ENCODE data around the gene PRRT4.

The PRRT4 gene

GRCh38 chr7:128384726-128385125 lies 23.2 kb upstream of the PRRT4 start:
- TF ChIP-seq ZBTB44 (tag by site-specific recombination; IDR thresholded peaks at IDR 0.05) = no peak
- TF ChIP-seq ZNF747 (tag by site-specific recombination; IDR thresholded peaks at IDR 0.05) = no peak
- TF ChIP-seq ZNF223 (tag by site-specific recombination; IDR thresholded peaks at IDR 0.05) = no peak
- no peak for TF ChIP-seq ZNF133 (tag by site-specific recombination; IDR thresholded peaks at IDR 0.05)
- TF ChIP-seq RBAK (tag by site-specific recombination; IDR thresholded peaks at IDR 0.05) = no peak
- no peak for TF ChIP-seq ZFP37 (tag by site-specific recombination; IDR thresholded peaks at IDR 0.05)
- TF ChIP-seq ZFP69B (tag by site-specific recombination; IDR thresholded peaks at IDR 0.05) = no peak
- no peak for TF ChIP-seq ZNF518A (tag by site-specific recombination; conservative IDR thresholded peaks at IDR 0.05; ENCODE audit: low read depth)
- no peak for TF ChIP-seq TCF7L2 (IDR thresholded peaks at IDR 0.05; ENCODE audit: borderline replicate concordance, low read depth, low read length)
- no peak for TF ChIP-seq ZSCAN30 (tag by site-specific recombination; IDR thresholded peaks at IDR 0.05)
- TF ChIP-seq REPIN1 (tag by site-specific recombination; IDR thresholded peaks at IDR 0.05; ENCODE audit: low read depth) = no peak
- no peak for TF ChIP-seq KLF10 (tag by site-specific recombination; IDR thresholded peaks at IDR 0.05)
- no peak for TF ChIP-seq ZNF239 (tag by site-specific recombination; IDR thresholded peaks at IDR 0.05)
- TF ChIP-seq ZNF350 (tag by site-specific recombination; IDR thresholded peaks at IDR 0.05) = no peak
- no peak for TF ChIP-seq ZNF555 (tag by site-specific recombination; conservative IDR thresholded peaks at IDR 0.05)
- TF ChIP-seq ZNF623 (tag by site-specific recombination; IDR thresholded peaks at IDR 0.05) = no peak
- no peak overlapping the region for H3K27ac ChIP-seq (ENCODE audit: extremely low read depth, low read depth, low read length)
- H3K4me3 ChIP-seq (ENCODE audit: low read depth, low read length) = no peak overlapping the region
- H3K4me1 ChIP-seq (ENCODE audit: control insufficient read depth, insufficient read depth, low read length) = no peaks in the 10 kb centered on the region
- CTCF ChIA-PET = interaction anchor here (0.7 to 18.1 kb wide), 2 partner anchors 37 to 41 kb away, joined by 5 to 378 read pairs; partner anchors contain the start of gene RBM28
- H3K36me3 ChIP-seq (ENCODE audit: control insufficient read depth in 2 of 2, insufficient read depth in 1 of 2, low read length in 2 of 2) = no peaks in the 10 kb centered on the region
- H3K9me3 ChIP-seq (ENCODE audit: control insufficient read depth, insufficient read depth, low read depth, low read length) = no peaks in the 10 kb centered on the region
- POLR2A ChIA-PET = no interaction called here

- H3K27ac ChIP-seq (ENCODE audit: extremely low read depth, low read depth, low read length) = no peak overlapping the region
- H3K4me1 ChIP-seq (ENCODE audit: control insufficient read depth, insufficient read depth, low read length) = no peaks in the 10 kb centered on the region
- no peaks in the 10 kb centered on the region for H3K36me3 ChIP-seq (ENCODE audit: control insufficient read depth in 2 of 2, insufficient read depth in 1 of 2, low read length in 2 of 2)
- no peak overlapping the region for H3K4me3 ChIP-seq (ENCODE audit: low read depth, low read length)
- no peaks in the 10 kb centered on the region for H3K9me3 ChIP-seq (ENCODE audit: control insufficient read depth, insufficient read depth, low read depth, low read length)
- TF ChIP-seq ZNF843 (tag by site-specific recombination; IDR thresholded peaks at IDR 0.05) = no peak
- no peak for TF ChIP-seq ZNF155 (tag by site-specific recombination; IDR thresholded peaks at IDR 0.05)
- no peak for TF ChIP-seq ZNF747 (tag by site-specific recombination; IDR thresholded peaks at IDR 0.05)
- no peak for TF ChIP-seq ZBTB6 (tag by site-specific recombination; IDR thresholded peaks at IDR 0.05)
- POLR2A ChIA-PET = no interaction called here
- CTCF ChIA-PET = interaction anchor here (0.7 to 18.1 kb wide), 4 partner anchors 12 to 50 kb away, joined by 3 to 378 read pairs (median 21); partner anchors contain the start of gene RBM28
Observed at GRCh38 chr7:128383776-128384175, 22.3 kb upstream of the PRRT4 start.
